HL-60 (cell line): ENCODE results near the gene AGAP1.

Experiments
- POLR2AphosphoS5 ChIP-seq: IDR thresholded peaks from 2 replicates; pipeline ENCODE4 v1.6.1; 2012; ENCODE audit warnings: low read depth
- TF ChIP-seq, protein P1 (sequence below): IDR thresholded peaks from 2 replicates; pipeline ENCODE4 v1.6.1; 2012; ENCODE audit warnings: low read depth; ENCODE audit not compliant: insufficient replicate concordance
- TF ChIP-seq, protein P2 (sequence below): IDR thresholded peaks from one replicate; pipeline ENCODE4 v1.5.1; 2011; ENCODE audit warnings: low read length, control low read depth, inconsistent platforms; ENCODE audit not compliant: insufficient read depth

DNA sequence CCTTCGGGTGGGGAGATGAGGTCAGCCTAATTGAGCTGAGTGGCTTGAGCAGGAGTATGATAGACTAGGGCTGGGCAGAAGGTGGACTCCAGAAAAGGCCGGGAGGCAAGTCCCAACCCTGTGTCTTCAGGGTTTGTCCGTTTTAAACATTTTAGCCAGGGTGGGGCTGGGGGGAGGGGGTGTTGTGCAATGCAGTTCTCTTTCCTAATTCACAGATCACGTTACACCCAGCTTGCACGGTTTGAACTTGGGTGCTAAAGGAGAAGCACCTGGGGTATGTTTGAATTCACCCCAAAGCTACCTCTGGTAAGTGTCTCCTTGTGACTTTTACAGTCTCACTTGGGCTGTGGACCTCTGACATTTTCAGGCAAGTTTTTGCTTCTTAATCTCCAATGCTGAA lies 233.3 kb downstream of the AGAP1 start:
- TF ChIP-seq, protein P1, sequence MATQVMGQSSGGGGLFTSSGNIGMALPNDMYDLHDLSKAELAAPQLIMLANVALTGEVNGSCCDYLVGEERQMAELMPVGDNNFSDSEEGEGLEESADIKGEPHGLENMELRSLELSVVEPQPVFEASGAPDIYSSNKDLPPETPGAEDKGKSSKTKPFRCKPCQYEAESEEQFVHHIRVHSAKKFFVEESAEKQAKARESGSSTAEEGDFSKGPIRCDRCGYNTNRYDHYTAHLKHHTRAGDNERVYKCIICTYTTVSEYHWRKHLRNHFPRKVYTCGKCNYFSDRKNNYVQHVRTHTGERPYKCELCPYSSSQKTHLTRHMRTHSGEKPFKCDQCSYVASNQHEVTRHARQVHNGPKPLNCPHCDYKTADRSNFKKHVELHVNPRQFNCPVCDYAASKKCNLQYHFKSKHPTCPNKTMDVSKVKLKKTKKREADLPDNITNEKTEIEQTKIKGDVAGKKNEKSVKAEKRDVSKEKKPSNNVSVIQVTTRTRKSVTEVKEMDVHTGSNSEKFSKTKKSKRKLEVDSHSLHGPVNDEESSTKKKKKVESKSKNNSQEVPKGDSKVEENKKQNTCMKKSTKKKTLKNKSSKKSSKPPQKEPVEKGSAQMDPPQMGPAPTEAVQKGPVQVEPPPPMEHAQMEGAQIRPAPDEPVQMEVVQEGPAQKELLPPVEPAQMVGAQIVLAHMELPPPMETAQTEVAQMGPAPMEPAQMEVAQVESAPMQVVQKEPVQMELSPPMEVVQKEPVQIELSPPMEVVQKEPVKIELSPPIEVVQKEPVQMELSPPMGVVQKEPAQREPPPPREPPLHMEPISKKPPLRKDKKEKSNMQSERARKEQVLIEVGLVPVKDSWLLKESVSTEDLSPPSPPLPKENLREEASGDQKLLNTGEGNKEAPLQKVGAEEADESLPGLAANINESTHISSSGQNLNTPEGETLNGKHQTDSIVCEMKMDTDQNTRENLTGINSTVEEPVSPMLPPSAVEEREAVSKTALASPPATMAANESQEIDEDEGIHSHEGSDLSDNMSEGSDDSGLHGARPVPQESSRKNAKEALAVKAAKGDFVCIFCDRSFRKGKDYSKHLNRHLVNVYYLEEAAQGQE: no peak
- TF ChIP-seq, protein P2, sequence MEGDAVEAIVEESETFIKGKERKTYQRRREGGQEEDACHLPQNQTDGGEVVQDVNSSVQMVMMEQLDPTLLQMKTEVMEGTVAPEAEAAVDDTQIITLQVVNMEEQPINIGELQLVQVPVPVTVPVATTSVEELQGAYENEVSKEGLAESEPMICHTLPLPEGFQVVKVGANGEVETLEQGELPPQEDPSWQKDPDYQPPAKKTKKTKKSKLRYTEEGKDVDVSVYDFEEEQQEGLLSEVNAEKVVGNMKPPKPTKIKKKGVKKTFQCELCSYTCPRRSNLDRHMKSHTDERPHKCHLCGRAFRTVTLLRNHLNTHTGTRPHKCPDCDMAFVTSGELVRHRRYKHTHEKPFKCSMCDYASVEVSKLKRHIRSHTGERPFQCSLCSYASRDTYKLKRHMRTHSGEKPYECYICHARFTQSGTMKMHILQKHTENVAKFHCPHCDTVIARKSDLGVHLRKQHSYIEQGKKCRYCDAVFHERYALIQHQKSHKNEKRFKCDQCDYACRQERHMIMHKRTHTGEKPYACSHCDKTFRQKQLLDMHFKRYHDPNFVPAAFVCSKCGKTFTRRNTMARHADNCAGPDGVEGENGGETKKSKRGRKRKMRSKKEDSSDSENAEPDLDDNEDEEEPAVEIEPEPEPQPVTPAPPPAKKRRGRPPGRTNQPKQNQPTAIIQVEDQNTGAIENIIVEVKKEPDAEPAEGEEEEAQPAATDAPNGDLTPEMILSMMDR: no peak
- no peak for TF ChIP-seq POLR2AphosphoS5
